Duodenal mucosa (tissue), 2 donors: Measurements from ENCODE around the gene WDFY4.

Experiments
- H3K27ac ChIP-seq: one replicate; pipeline ENCODE4 v1.7.0; 2013; ENCODE audit warnings: low read depth, low read length
- H3K27me3 ChIP-seq, 2 donors: one replicate each; pipeline ENCODE4 v1.7.0; 2013; ENCODE audit warnings: low read length in 2 of 2, control low read depth in 1 of 2; ENCODE audit not compliant: insufficient read depth in 2 of 2, control insufficient read depth in 1 of 2
- H3K36me3 ChIP-seq, 2 donors: one replicate each; pipeline ENCODE4 v1.7.0; 2013; ENCODE audit warnings: low read length in 2 of 2, control low read depth in 1 of 2; ENCODE audit not compliant: insufficient read depth in 2 of 2, control insufficient read depth in 1 of 2
- H3K4me1 ChIP-seq, 2 donors: one replicate each; pipeline ENCODE4 v1.7.0; 2013; ENCODE audit warnings: low read length in 2 of 2, control low read depth in 1 of 2; ENCODE audit not compliant: insufficient read depth in 2 of 2, control insufficient read depth in 1 of 2
- H3K4me3 ChIP-seq, 2 donors: one replicate each; pipeline ENCODE4 v1.7.0; 2013; ENCODE audit warnings: low read length in 2 of 2, low read depth in 1 of 2
- H3K9ac ChIP-seq, 2 donors: one replicate each; pipeline ENCODE4 v1.7.0; 2013; ENCODE audit warnings: low read length in 2 of 2, low read depth in 1 of 2
- H3K9me3 ChIP-seq, 2 donors: one replicate each; pipeline ENCODE4 v1.7.0; 2013; ENCODE audit warnings: low read length in 2 of 2, control low read depth in 1 of 2; ENCODE audit not compliant: control insufficient read depth in 1 of 2

WDFY4 gene

GRCh38 chr10:48685731-48686130 is 1.1 kb downstream of the WDFY4 start:
- no peak overlapping the region for H3K27ac ChIP-seq
- no peaks in the 10 kb centered on the region for H3K9me3 ChIP-seq
- no peaks in the 10 kb centered on the region for H3K27me3 ChIP-seq
- no peak overlapping the region for H3K9ac ChIP-seq
- no peaks in the 10 kb centered on the region for H3K36me3 ChIP-seq
- no peak overlapping the region for H3K4me3 ChIP-seq
- H3K4me1 ChIP-seq = no peaks in the 10 kb centered on the region

- H3K4me1 ChIP-seq = no peaks in the 10 kb centered on the region
- no peaks in the 10 kb centered on the region for H3K9me3 ChIP-seq
- no peak overlapping the region for H3K9ac ChIP-seq
- H3K27ac ChIP-seq = no peak overlapping the region
- H3K36me3 ChIP-seq = no peaks in the 10 kb centered on the region
- H3K27me3 ChIP-seq = no peaks in the 10 kb centered on the region
- no peak overlapping the region for H3K4me3 ChIP-seq
Measured at GRCh38 chr10:48690791-48691660, 6.4 kb downstream of the WDFY4 start.

- Histone ChIP-seq H3K9me3 (no peaks in the 10 kb centered on the region), H3K4me3 (no peak overlapping the region), H3K4me1 (no peaks in the 10 kb centered on the region), H3K36me3 (no peaks in the 10 kb centered on the region), H3K27me3 (no peaks in the 10 kb centered on the region), H3K27ac (no peak overlapping the region), H3K9ac (no peak overlapping the region)
Measured at GRCh38 chr10:48691812-48692528, 7.3 kb downstream of the WDFY4 start.

- Histone ChIP-seq H3K4me3 (no peak overlapping the region), H3K9ac (no peak overlapping the region), H3K36me3 (no peaks in the 10 kb centered on the region), H3K27ac (no peak overlapping the region), H3K4me1 (no peaks in the 10 kb centered on the region), H3K9me3 (no peaks in the 10 kb centered on the region), H3K27me3 (no peaks in the 10 kb centered on the region)
Measured at GRCh38 chr10:48692748-48693147, 8.1 kb downstream of the WDFY4 start.

- Histone ChIP-seq H3K9ac (no peak overlapping the region), H3K27ac (no peak overlapping the region), H3K27me3 (no peaks in the 10 kb centered on the region), H3K9me3 (no peaks in the 10 kb centered on the region), H3K4me1 (no peaks in the 10 kb centered on the region), H3K4me3 (no peak overlapping the region), H3K36me3 (no peaks in the 10 kb centered on the region)
Measured at GRCh38 chr10:48693206-48693605, 8.5 kb downstream of the WDFY4 start.

- Histone ChIP-seq H3K4me3 (no peak overlapping the region), H3K9ac (no peak overlapping the region), H3K27me3 (no peaks in the 10 kb centered on the region), H3K36me3 (no peaks in the 10 kb centered on the region), H3K27ac (no peak overlapping the region), H3K4me1 (no peaks in the 10 kb centered on the region), H3K9me3 (no peaks in the 10 kb centered on the region)
Measured at GRCh38 chr10:48694371-48695030, 9.8 kb downstream of the WDFY4 start.

GRCh38 chr10:48695636-48696534 is 11.2 kb downstream of the WDFY4 start:
- Histone ChIP-seq H3K27ac (no peak overlapping the region), H3K9me3 (no peaks in the 10 kb centered on the region), H3K9ac (no peak overlapping the region), H3K27me3 (no peaks in the 10 kb centered on the region), H3K4me3 (no peak overlapping the region), H3K36me3 (no peaks in the 10 kb centered on the region), H3K4me1 (no peaks in the 10 kb centered on the region)

- H3K36me3 ChIP-seq = no peaks in the 10 kb centered on the region
- no peak overlapping the region for H3K9ac ChIP-seq
- H3K9me3 ChIP-seq = no peaks in the 10 kb centered on the region
- no peak overlapping the region for H3K27ac ChIP-seq
- no peaks in the 10 kb centered on the region for H3K4me1 ChIP-seq
- no peaks in the 10 kb centered on the region for H3K27me3 ChIP-seq
- no peak overlapping the region for H3K4me3 ChIP-seq
Measured at GRCh38 chr10:48696535-48696873, 11.8 kb downstream of the WDFY4 start.

GRCh38 chr10:48697091-48697490 is 12.4 kb downstream of the WDFY4 start:
- H3K4me1 ChIP-seq = no peaks in the 10 kb centered on the region

More at GRCh38 chr10:48697091-48697490, 12.4 kb downstream of the WDFY4 start:
- Histone ChIP-seq H3K9me3 (no peaks in the 10 kb centered on the region), H3K27ac (no peak overlapping the region), H3K4me3 (no peak overlapping the region), H3K36me3 (no peaks in the 10 kb centered on the region), H3K27me3 (no peaks in the 10 kb centered on the region), H3K9ac (no peak overlapping the region)
